ENCODE results near the gene TAGLN.

- TF ChIP-seq CTCF (IDR thresholded peaks at IDR 0.05) (peak in 5 of 7 experiments; percentile 29 to 55 (median 45)), POLR2AphosphoS5 (IDR thresholded peaks at IDR 0.05) (peak; percentile 33 to 67 (median 59)), POLR2A (IDR thresholded peaks at IDR 0.05) (no peak)
These were observed 1.4 kb upstream of the TAGLN start for GRCh38 chr11:117197516-117198456.
